VCaP (cell line): Measurements from ENCODE around the gene CDH11.

Experiments used
- H3K27ac ChIP-seq: fragments of 450-650 bp; 2 replicates; pipeline ENCODE4 v1.5.1; 2017
- TF ChIP-seq, protein P1 (sequence below): fragments of 450-650 bp; conservative IDR thresholded peaks from 2 replicates; pipeline ENCODE4 v1.5.1; 2017; ENCODE audit warnings: mild to moderate bottlenecking, moderate library complexity

The CDH11 gene

DNA sequence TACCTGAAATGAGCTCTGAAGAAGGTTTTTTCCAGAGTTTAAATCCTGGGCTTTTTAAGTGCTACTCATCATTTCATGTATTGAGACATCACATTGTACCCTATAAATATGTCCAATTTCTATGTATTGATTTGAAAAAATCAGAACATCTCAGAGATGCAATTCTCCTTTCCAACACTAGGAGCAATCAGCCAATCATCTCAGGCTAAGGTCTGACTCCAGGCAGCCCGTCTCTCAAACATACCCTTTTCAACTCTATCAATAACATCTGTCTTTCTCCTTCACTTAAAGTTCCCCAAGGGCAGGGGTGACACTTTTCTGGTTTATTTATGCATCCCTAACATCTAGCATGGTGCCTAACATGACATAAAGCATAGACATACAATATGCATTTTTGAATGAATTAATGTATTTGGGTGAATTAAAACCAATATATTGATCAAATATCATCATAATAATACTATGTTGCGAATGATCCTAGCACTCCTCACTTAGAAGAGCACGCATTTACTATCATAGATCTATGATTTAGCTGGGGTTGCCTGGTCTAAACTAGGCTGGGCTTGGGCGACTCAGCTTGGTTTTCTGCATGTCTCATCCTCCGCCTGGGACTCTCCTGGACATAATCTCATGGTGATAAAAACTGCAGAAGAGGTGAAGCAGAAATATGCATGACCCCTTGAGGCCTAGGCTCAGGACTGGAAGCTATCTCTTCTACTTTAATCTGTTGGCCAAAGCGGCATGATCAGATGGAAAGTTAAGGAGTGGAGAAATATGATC, 5.2 kb upstream of the CDH11 start:
- TF ChIP-seq, protein P1, sequence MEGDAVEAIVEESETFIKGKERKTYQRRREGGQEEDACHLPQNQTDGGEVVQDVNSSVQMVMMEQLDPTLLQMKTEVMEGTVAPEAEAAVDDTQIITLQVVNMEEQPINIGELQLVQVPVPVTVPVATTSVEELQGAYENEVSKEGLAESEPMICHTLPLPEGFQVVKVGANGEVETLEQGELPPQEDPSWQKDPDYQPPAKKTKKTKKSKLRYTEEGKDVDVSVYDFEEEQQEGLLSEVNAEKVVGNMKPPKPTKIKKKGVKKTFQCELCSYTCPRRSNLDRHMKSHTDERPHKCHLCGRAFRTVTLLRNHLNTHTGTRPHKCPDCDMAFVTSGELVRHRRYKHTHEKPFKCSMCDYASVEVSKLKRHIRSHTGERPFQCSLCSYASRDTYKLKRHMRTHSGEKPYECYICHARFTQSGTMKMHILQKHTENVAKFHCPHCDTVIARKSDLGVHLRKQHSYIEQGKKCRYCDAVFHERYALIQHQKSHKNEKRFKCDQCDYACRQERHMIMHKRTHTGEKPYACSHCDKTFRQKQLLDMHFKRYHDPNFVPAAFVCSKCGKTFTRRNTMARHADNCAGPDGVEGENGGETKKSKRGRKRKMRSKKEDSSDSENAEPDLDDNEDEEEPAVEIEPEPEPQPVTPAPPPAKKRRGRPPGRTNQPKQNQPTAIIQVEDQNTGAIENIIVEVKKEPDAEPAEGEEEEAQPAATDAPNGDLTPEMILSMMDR: peak; percentile 13; the same call in 1 of the 2 replicates
- no peak overlapping the region for H3K27ac ChIP-seq

DNA sequence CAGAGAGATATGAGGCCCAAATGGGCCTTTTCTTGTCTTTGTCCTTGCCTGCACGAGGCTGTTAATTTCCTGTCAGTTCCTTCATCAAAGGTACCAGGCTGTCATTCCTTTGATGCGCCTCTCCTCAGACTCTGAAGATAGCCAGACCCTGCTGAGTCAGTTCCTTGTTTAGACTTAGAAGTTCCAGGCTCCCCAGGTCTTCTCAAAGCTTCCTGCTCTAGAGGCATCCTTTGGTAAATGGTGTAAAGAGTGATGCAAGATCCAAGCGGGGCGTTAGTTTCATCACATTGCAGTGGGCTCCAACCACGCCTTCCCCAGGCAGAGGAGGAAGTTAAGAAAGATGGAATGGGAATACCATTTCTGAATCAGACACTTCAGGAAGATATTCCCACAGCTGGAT, 4.0 kb upstream of the CDH11 start:
- TF ChIP-seq, protein P1: no peak
- H3K27ac ChIP-seq: no peak overlapping the region

DNA sequence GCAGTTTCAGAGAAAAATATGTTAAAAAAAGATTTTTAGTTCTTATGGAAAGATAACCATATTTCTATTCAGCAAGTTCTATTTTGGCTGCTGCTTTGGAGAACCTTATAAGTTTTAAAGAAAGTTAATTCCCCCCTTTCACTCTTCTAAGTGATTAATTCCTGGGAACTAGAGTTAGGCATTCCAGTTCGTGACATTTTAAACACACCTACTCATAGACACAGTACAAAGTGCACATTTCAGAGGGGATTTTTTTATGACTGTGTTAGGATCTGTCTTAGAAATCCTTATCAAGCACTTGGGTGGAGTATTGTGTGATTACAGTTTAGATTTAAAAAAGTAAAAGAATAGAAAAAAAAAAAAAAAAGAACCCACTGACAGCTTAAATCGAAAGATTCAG, 3.5 kb upstream of the CDH11 start:
- no peak overlapping the region for H3K27ac ChIP-seq
- TF ChIP-seq, protein P1: no peak

DNA sequence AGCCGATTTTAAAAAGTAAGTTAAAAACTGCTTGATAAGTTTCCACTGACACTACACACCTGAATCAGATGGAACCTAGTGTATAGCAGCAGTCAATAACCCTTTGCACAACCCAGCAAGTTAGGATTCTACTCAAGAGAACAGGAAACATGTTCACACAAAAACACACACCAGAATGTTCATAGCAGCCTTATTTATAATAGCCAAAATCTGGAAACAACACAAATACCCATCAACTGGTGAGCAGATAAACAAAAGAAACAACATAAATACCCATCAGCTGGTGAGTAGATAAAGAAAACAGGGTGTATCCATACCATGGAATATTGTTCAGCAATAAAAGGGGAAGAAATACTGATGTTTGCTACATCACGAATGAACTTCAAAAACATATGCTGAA, 2.7 kb upstream of the CDH11 start:
- no peak overlapping the region for H3K27ac ChIP-seq
- TF ChIP-seq, protein P1: no peak

DNA sequence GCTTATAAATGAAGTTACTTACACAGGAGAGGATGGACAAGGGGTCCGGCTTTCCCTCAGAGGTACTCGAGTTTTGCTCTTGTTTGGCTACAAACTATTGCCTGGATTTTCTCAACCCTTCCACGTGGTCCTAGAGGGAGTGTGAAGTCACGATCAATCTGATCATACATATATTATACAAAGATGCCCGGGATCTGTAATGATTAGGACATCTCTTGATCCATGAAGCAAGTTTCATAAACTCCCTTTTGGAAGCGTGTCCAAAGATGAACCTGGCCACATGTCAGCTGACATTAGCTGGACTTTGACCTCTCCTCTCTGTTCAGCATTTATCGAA, 2.3 kb upstream of the CDH11 start:
- H3K27ac ChIP-seq: no peak overlapping the region
- TF ChIP-seq, protein P1: no peak

DNA sequence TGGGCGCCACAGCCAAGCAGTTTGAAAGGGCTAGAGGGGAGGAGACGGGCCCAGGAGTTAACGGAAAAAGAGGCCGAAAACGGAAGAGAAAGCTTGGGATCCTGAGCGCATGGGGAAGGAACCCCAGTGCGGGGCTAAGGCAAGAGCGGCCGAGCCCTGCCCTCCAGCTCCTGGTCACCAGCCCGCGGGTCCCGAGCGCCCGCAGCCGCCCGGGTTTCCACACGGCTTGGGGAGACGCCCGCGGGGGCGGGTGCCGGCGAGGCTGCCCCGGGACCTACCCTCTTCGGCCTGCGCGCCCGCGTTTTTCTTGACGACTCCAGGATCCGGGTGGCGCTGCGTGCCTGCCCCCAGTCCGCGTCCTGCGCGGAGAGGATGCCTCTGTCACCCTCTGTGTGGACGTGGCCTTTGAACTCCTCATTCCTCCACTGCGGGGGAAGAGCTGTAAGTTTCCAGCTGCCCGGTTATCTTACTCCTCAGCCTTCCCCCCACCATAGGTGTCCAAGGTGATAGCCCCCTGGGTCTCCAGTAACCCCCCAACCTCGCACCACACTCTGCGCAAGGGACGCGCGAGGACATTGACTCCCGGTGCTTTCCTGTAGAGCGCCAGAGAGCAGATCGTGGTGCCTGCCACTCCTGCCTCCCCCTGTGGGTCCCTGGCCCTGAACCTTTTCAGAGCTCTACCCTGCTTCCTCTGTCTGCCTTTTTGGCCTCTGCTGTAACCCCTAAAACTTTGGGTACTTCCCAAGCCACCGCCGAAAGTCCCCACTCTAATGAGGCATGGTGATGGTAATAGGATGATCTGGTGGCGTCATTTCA, 1.7 kb upstream of the CDH11 start:
- no peak overlapping the region for H3K27ac ChIP-seq
- TF ChIP-seq, protein P1: no peak

DNA sequence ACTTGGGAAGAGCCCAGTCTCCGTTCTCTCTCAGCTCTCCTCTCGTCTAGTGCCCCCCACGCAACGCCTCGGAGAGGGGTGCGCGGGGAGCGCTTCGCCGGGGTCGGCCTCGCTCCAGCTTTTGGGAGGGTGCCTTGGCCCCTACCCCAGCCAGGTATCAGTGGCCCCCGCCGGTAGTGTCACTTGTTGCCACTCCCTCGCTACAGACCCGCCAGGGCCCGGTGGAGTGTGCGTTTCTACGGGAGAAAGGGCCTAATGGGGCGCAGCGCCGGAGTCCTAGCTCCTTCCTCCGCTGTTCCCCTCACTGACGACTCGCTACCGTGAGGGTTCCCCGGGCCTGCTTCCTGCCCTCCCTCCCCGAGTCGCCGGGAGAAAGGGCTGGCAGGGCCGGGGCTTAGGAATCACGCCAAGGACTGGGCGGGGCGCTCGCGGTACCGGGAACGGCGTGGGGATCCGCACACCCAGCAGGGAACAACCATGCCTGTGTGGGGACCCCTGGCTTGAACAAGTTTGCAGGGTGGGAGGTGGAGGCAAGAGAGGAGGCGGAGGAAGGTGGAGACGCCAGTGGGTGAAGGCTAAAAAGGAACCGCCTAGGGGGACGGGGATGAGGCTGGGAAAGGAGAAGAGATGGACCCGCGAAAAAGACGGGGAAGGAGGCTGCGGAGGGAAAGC, 997 bp upstream of the CDH11 start:
- TF ChIP-seq, protein P1: no peak
- H3K27ac ChIP-seq: no peak overlapping the region
